A673 (cell line): Measurements from ENCODE around the gene MAP2K3. TPM values are rescaled to one million over a fixed set of nuclear protein-coding genes. Genes with fewer than 3 reads are reported as not detected.

Source experiments
- BruUV-seq: library from RNA; stranded (reverse); fragments of 400-500 nt; replicated peaks from 2 replicates; lab custom pipeline; 2021; lab: Mats Ljungman, UMichigan
- CTCF ChIA-PET: fragments of 300-600 bp; sonication (Branson Sonifier 250); formaldehyde crosslinking; loops from one replicate; lab custom pipeline; 2022; ENCODE audit warnings: antibody characterized with exemption; lab: Charles Lee
- POLR2A ChIA-PET: fragments of 300-600 bp; sonication (Branson Sonifier 250); formaldehyde crosslinking; loops from one replicate; lab custom pipeline; 2022; ENCODE audit warnings: antibody characterized with exemption; ENCODE audit not compliant: low non-redundant PET; lab: Charles Lee
- DNase-seq: peaks from one replicate; pipeline ENCODE4 v3.0.0-alpha.2; 2015; ENCODE audit warnings: low spot score
- H3K27ac ChIP-seq: fragments of 200-600 bp; sonication (generic); 2 replicates; pipeline ENCODE4 v1.5.1; 2016; ENCODE audit warnings: mixed run types, low read depth, mild to moderate bottlenecking, mixed read lengths, antibody characterized with exemption, low read length; ENCODE audit not compliant: poor library complexity, severe bottlenecking
- H3K27me3 ChIP-seq: fragments of 200-600 bp; sonication (generic); replicated peaks from 2 replicates; pipeline ENCODE4 v1.6.1; 2017; ENCODE audit warnings: mixed run types, low read depth, mild to moderate bottlenecking, mixed read lengths, antibody characterized with exemption, low read length; ENCODE audit not compliant: insufficient read depth, poor library complexity
- H3K36me3 ChIP-seq: fragments of 200-600 bp; sonication (generic); 2 replicates; pipeline ENCODE4 v1.6.1; 2016; ENCODE audit warnings: mixed run types, mild to moderate bottlenecking, mixed read lengths, antibody characterized with exemption, low read length; ENCODE audit not compliant: insufficient read depth, poor library complexity, severe bottlenecking
- H3K4me1 ChIP-seq: fragments of 200-600 bp; sonication (generic); 2 replicates; pipeline ENCODE4 v1.6.1; 2017; ENCODE audit warnings: mixed run types, mild to moderate bottlenecking, mixed read lengths, antibody characterized with exemption, low read length; ENCODE audit not compliant: insufficient read depth, poor library complexity, severe bottlenecking
- H3K4me3 ChIP-seq: fragments of 200-600 bp; sonication (generic); 2 replicates; pipeline ENCODE4 v1.5.1; 2016; ENCODE audit warnings: low read depth, mixed run types, mild to moderate bottlenecking, mixed read lengths, low read length; ENCODE audit not compliant: poor library complexity, severe bottlenecking
- H3K9me3 ChIP-seq: fragments of 200-600 bp; sonication (generic); 2 replicates; pipeline ENCODE4 v1.6.1; 2016; ENCODE audit warnings: mixed run types, low read depth, mild to moderate bottlenecking, mixed read lengths, antibody characterized with exemption, low read length; ENCODE audit not compliant: poor library complexity, severe bottlenecking
- CTCF ChIP-seq: fragments of 300-800, 200-600 bp; sonication (generic); conservative IDR thresholded peaks from 2 replicates; pipeline ENCODE4 v1.5.1; 2017; ENCODE audit warnings: low read depth, mild to moderate bottlenecking, antibody characterized with exemption, low read length, moderate library complexity, mixed read lengths
- EZH2 ChIP-seq: fragments of 200-600 bp; sonication (generic); IDR thresholded peaks from 2 replicates; pipeline ENCODE4 v1.6.1; 2017; ENCODE audit warnings: borderline replicate concordance, low read depth, mild to moderate bottlenecking, mixed read lengths, antibody characterized with exemption, low read length; ENCODE audit not compliant: poor library complexity, severe bottlenecking
- intact Hi-C: fragments of 100-400 bp; cut with micrococcal nuclease; formaldehyde crosslinking; loops from one replicate; pipeline ENCODE4 v1.10.0; 2022; ENCODE audit not compliant: unreplicated experiment
- total RNA-seq: library from RNA; stranded (reverse); gene quantifications from 2 replicates; pipeline ENCODE4 v1.2.3, GENCODE V29; 2021

Gene MAP2K3
- total RNA-seq, 1 experiment from 2014 or later, result 44.0 TPM

GRCh38 chr17:21289902-21290571, 5.5 kb downstream of the MAP2K3 start:
- no TSS peak for BruUV-seq
- intact Hi-C loops, result no loop called here
- Histone ChIP-seq H3K27me3 (no peaks in the 10 kb centered on the region), H3K27ac (peak overlapping the region; percentile 94), H3K4me3 (no peak overlapping the region), H3K4me1 (peaks cover 25% of the 10 kb centered on the region), H3K9me3 (peaks cover 6% of the 10 kb centered on the region), H3K36me3 (no peaks in the 10 kb centered on the region)
- TF ChIP-seq EZH2 (no peak), CTCF (no peak)
- ChIA-PET POLR2A (no interaction called here), CTCF (no interaction called here)
- DNase-seq, result no peak

- Histone ChIP-seq H3K27me3 (no peaks in the 10 kb centered on the region), H3K4me3 (no peak overlapping the region), H3K4me1 (peaks cover 25% of the 10 kb centered on the region), H3K36me3 (no peaks in the 10 kb centered on the region), H3K9me3 (peaks cover 14% of the 10 kb centered on the region), H3K27ac (no peak overlapping the region)
- ChIA-PET CTCF (no interaction called here), POLR2A (no interaction called here)
- no TSS peak for BruUV-seq
- no peak for DNase-seq
- intact Hi-C loops, result no loop called here
- TF ChIP-seq EZH2 (no peak), CTCF (no peak)
Measured at GRCh38 chr17:21291357-21291756, 6.8 kb downstream of the MAP2K3 start.

GRCh38 chr17:21291862-21292261, 7.4 kb downstream of the MAP2K3 start:
- no peak overlapping the region for H3K4me3 ChIP-seq
- no TSS peak for BruUV-seq
- intact Hi-C loops, result no loop called here
- POLR2A ChIA-PET, result interaction anchor here (0.7 kb wide), 1 partner anchor 357 kb away, joined by 3 read pairs; no protein-coding TSS in a partner anchor
- CTCF ChIA-PET, result no interaction called here
- peaks cover 15% of the 10 kb centered on the region for H3K9me3 ChIP-seq
- no peak for DNase-seq
- no peaks in the 10 kb centered on the region for H3K27me3 ChIP-seq
- TF ChIP-seq EZH2 (no peak), CTCF (no peak)
- H3K27ac ChIP-seq, result no peak overlapping the region
- H3K4me1 ChIP-seq, result peaks cover 19% of the 10 kb centered on the region
- no peaks in the 10 kb centered on the region for H3K36me3 ChIP-seq
